Effector memory CD4-positive, alpha-beta T cell (primary cell): ENCODE measurements around the gene ZMYM3.
A peak's percentile ranks its signal among the peaks of the same experiment; 100 is the strongest.

ENCODE experiments used
- DNase-seq, 3 donors: peaks; one replicate each; pipeline ENCODE4 v3.0.0-alpha.2; 2020
- H3K27ac ChIP-seq: 2 replicates; pipeline ENCODE4 v1.7.0; 2013; ENCODE audit warnings: mild to moderate bottlenecking, low read length, moderate library complexity; ENCODE audit not compliant: insufficient read depth, poor library complexity, severe bottlenecking
- H3K27me3 ChIP-seq: replicated peaks from 2 replicates; pipeline ENCODE4 v1.7.0; 2013; ENCODE audit warnings: mild to moderate bottlenecking, low read length; ENCODE audit not compliant: insufficient read depth, control insufficient read depth, poor library complexity, severe bottlenecking
- H3K36me3 ChIP-seq: 2 replicates; pipeline ENCODE4 v1.7.0; 2013; ENCODE audit warnings: mild to moderate bottlenecking, low read length, moderate library complexity; ENCODE audit not compliant: control insufficient read depth, insufficient read depth
- H3K4me1 ChIP-seq: 2 replicates; pipeline ENCODE4 v1.7.0; 2013; ENCODE audit warnings: low read length, mild to moderate bottlenecking; ENCODE audit not compliant: control insufficient read depth, insufficient read depth, poor library complexity, severe bottlenecking
- H3K4me3 ChIP-seq: 2 replicates; pipeline ENCODE4 v1.7.0; 2013; ENCODE audit warnings: low read length, low read depth, mild to moderate bottlenecking; ENCODE audit not compliant: insufficient read depth, poor library complexity, severe bottlenecking
- H3K9me3 ChIP-seq: 2 replicates; pipeline ENCODE4 v1.7.0; 2013; ENCODE audit warnings: mild to moderate bottlenecking, low read length, moderate library complexity; ENCODE audit not compliant: control insufficient read depth

ZMYM3 gene

GRCh38 chrX:71253253-71254091 lies 468 bp downstream of the ZMYM3 start:
- Histone ChIP-seq H3K27me3 (no peaks in the 10 kb centered on the region), H3K4me3 (peak overlapping the region; percentile 91), H3K4me1 (peaks cover 12% of the 10 kb centered on the region), H3K36me3 (no peaks in the 10 kb centered on the region), H3K27ac (peak overlapping the region; percentile 75), H3K9me3 (no peaks in the 10 kb centered on the region)
- DNase-seq: peak; percentile 1 to 32 (median 4)

- H3K27me3 ChIP-seq: no peaks in the 10 kb centered on the region
- no peak overlapping the region for H3K27ac ChIP-seq
- no peak overlapping the region for H3K4me3 ChIP-seq
- H3K36me3 ChIP-seq: peaks cover 3% of the 10 kb centered on the region
- H3K4me1 ChIP-seq: peaks cover 12% of the 10 kb centered on the region
- no peak for DNase-seq
- H3K9me3 ChIP-seq: no peaks in the 10 kb centered on the region
Measured at GRCh38 chrX:71252221-71252620, 1.7 kb downstream of the ZMYM3 start.

GRCh38 chrX:71251466-71251973 lies 2.4 kb downstream of the ZMYM3 start:
- Histone ChIP-seq H3K4me1 (peaks cover 12% of the 10 kb centered on the region), H3K27me3 (no peaks in the 10 kb centered on the region), H3K27ac (no peak overlapping the region), H3K4me3 (no peak overlapping the region), H3K36me3 (peaks cover 9% of the 10 kb centered on the region), H3K9me3 (no peaks in the 10 kb centered on the region)
- no peak for DNase-seq

GRCh38 chrX:71250841-71251240 lies 3.1 kb downstream of the ZMYM3 start:
- H3K4me1 ChIP-seq: peaks cover 12% of the 10 kb centered on the region
- H3K27me3 ChIP-seq: no peaks in the 10 kb centered on the region
- DNase-seq: no peak
- H3K36me3 ChIP-seq: peaks cover 14% of the 10 kb centered on the region
- H3K27ac ChIP-seq: no peak overlapping the region
- H3K4me3 ChIP-seq: no peak overlapping the region
- no peaks in the 10 kb centered on the region for H3K9me3 ChIP-seq

GRCh38 chrX:71245159-71245558 lies 8.8 kb downstream of the ZMYM3 start:
- H3K4me3 ChIP-seq: no peak overlapping the region
- H3K36me3 ChIP-seq: peaks cover 31% of the 10 kb centered on the region
- H3K27me3 ChIP-seq: no peaks in the 10 kb centered on the region
- no peak overlapping the region for H3K27ac ChIP-seq
- H3K9me3 ChIP-seq: no peaks in the 10 kb centered on the region
- H3K4me1 ChIP-seq: no peaks in the 10 kb centered on the region
- DNase-seq: no peak

- DNase-seq: no peak
- H3K9me3 ChIP-seq: no peaks in the 10 kb centered on the region
- no peaks in the 10 kb centered on the region for H3K4me1 ChIP-seq
- no peak overlapping the region for H3K27ac ChIP-seq
- H3K36me3 ChIP-seq: peaks cover 31% of the 10 kb centered on the region
- no peaks in the 10 kb centered on the region for H3K27me3 ChIP-seq
- no peak overlapping the region for H3K4me3 ChIP-seq
Measured at GRCh38 chrX:71244359-71245128, 9.4 kb downstream of the ZMYM3 start.

GRCh38 chrX:71241301-71241700 lies 12.6 kb downstream of the ZMYM3 start:
- peaks cover 21% of the 10 kb centered on the region for H3K36me3 ChIP-seq
- no peaks in the 10 kb centered on the region for H3K27me3 ChIP-seq
- DNase-seq: no peak
- no peak overlapping the region for H3K27ac ChIP-seq
- H3K4me3 ChIP-seq: no peak overlapping the region
- H3K4me1 ChIP-seq: no peaks in the 10 kb centered on the region
- no peaks in the 10 kb centered on the region for H3K9me3 ChIP-seq

GRCh38 chrX:71239781-71240180 lies 14.2 kb downstream of the ZMYM3 start:
- Histone ChIP-seq H3K36me3 (peaks cover 10% of the 10 kb centered on the region), H3K27me3 (no peaks in the 10 kb centered on the region), H3K9me3 (no peaks in the 10 kb centered on the region), H3K4me1 (no peaks in the 10 kb centered on the region), H3K27ac (no peak overlapping the region), H3K4me3 (no peak overlapping the region)
- DNase-seq: no peak

GRCh38 chrX:71236836-71237235 lies 17.1 kb downstream of the ZMYM3 start:
- no peaks in the 10 kb centered on the region for H3K9me3 ChIP-seq
- H3K4me1 ChIP-seq: no peaks in the 10 kb centered on the region
- H3K27me3 ChIP-seq: no peaks in the 10 kb centered on the region
- no peak overlapping the region for H3K27ac ChIP-seq
- H3K4me3 ChIP-seq: no peak overlapping the region
- H3K36me3 ChIP-seq: no peaks in the 10 kb centered on the region
- no peak for DNase-seq

GRCh38 chrX:71235482-71235881 lies 18.5 kb downstream of the ZMYM3 start:
- DNase-seq: no peak
- H3K4me1 ChIP-seq: no peaks in the 10 kb centered on the region
- no peaks in the 10 kb centered on the region for H3K9me3 ChIP-seq
- no peaks in the 10 kb centered on the region for H3K36me3 ChIP-seq
- no peak overlapping the region for H3K27ac ChIP-seq
- no peaks in the 10 kb centered on the region for H3K27me3 ChIP-seq
- no peak overlapping the region for H3K4me3 ChIP-seq
